GM06990 (cell line): ENCODE results near the gene SLC28A1.

Experiments used
- DNase-seq: peaks from one replicate; pipeline ENCODE4 v3.0.0-alpha.2; 2011; ENCODE audit not compliant: insufficient read length; ENCODE audit errors: extremely low read depth
- H3K27me3 ChIP-seq: replicated peaks from 2 replicates; pipeline ENCODE4 v1.6.0; 2011; ENCODE audit warnings: low read length; ENCODE audit not compliant: control insufficient read depth, insufficient read depth
- H3K36me3 ChIP-seq: 2 replicates; pipeline ENCODE4 v1.5.1; 2011; ENCODE audit warnings: low read length; ENCODE audit not compliant: control insufficient read depth, insufficient read depth
- H3K4me3 ChIP-seq: replicated peaks from 2 replicates; pipeline ENCODE4 v1.5.1; 2011; ENCODE audit warnings: low read depth, mild to moderate bottlenecking, control low read depth, low read length
- CTCF ChIP-seq: IDR thresholded peaks from 2 replicates; pipeline ENCODE4 v1.5.1; 2011; ENCODE audit warnings: low read length, control low read depth, mild to moderate bottlenecking, inconsistent platforms; ENCODE audit not compliant: insufficient read depth, poor library complexity, severe bottlenecking

SLC28A1 gene

DNA sequence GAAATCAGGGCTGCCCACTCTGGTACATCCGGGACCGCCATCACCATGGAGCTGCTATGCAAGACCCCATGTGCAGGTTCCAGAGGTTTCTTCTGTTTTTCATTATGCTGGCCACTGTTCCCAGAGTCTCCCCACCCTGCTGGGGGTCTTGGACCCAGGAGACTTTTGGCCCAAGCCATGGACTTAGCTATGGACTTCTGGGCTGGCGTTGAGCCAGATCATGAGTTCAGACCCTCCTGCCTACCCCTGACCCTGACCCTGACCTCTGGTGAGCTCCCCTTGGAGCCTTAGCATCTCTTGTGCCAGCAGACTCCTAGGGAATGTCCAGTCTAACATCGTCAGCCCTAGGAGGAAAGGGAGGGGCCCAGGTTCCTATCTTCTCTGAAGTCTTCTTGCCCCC is 25.3 kb downstream of the SLC28A1 start:
- no peak for TF ChIP-seq CTCF
- DNase-seq: no peak
- Histone ChIP-seq H3K4me3 (no peak overlapping the region), H3K36me3 (no peaks in the 10 kb centered on the region), H3K27me3 (no peaks in the 10 kb centered on the region)

- Histone ChIP-seq H3K27me3 (no peaks in the 10 kb centered on the region), H3K4me3 (no peak overlapping the region), H3K36me3 (no peaks in the 10 kb centered on the region)
- DNase-seq: no peak
- no peak for TF ChIP-seq CTCF
Measured at GRCh38 chr15:84910928-84911623, 26.6 kb downstream of the SLC28A1 start.

DNA sequence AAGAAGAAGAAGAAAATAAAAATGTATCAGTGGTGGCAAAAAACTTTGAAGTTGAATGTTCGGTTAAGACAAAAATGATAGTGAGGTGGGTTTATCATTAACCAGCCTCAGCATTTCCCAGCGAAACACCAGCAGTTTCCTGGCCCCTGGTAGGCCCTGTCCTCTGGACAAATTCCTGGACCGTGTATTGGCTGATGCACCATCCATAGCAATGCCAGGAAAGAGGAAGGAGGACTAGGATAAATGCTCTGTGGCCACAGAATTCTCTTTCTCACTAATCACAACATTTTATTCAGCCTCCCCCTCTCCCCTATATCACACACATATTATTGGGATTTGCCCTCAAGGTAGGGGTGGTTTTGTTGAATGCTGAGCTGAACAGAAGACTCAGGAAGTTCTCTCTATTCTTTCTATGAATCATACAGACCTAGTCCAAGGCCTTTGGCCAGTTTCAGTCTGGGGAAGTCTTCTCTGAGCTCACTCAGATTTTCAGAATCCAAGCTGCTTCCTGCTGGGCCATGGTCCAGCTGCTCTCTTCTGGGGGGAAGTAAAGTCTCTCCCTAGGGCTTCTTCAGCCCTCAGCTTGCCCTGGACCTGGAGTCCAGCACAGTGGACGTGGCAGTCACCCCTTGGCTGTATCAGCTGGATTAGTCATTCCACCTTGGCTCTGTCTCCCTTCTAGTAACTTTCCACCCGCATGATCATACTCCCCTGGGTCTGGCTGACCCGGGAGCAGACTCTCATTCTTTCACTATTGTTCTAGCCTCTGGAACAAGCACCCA is 27.6 kb downstream of the SLC28A1 start:
- H3K36me3 ChIP-seq: no peaks in the 10 kb centered on the region

GRCh38 chr15:84913360-84913723 is 28.9 kb downstream of the SLC28A1 start:
- no peak for DNase-seq
- Histone ChIP-seq H3K4me3 (no peak overlapping the region), H3K27me3 (no peaks in the 10 kb centered on the region), H3K36me3 (no peaks in the 10 kb centered on the region)
- TF ChIP-seq CTCF: no peak

More for the DNA sequence above, 27.6 kb downstream of the SLC28A1 start:
- Histone ChIP-seq H3K27me3 (no peaks in the 10 kb centered on the region), H3K4me3 (no peak overlapping the region)
- DNase-seq: no peak
- no peak for TF ChIP-seq CTCF

- no peak for DNase-seq
- Histone ChIP-seq H3K27me3 (no peaks in the 10 kb centered on the region), H3K36me3 (no peaks in the 10 kb centered on the region), H3K4me3 (no peak overlapping the region)
- TF ChIP-seq CTCF: no peak
Measured at GRCh38 chr15:84914351-84914750, 29.9 kb downstream of the SLC28A1 start.
